NCI-H2196 (cell line): ENCODE results near the gene LCE1D.

Source experiments
- DNase-seq: peaks from one replicate; lab custom pipeline; 2025; ENCODE audit not compliant: unreplicated experiment; lab: John Stamatoyannopoulos, UW

Gene LCE1D

GRCh38 chr1:152811050-152811449 is 14.5 kb downstream of the LCE1D start:
- DNase-seq: no peak

- no peak for DNase-seq
Measured at GRCh38 chr1:152811671-152812070, 15.2 kb downstream of the LCE1D start, which contains the start of gene LCE1B. TSS of gene LCE1B (plus strand) at chr1:152811971. CDS start at chr1:152812447, 476 bp downstream.

- DNase-seq: no peak
Measured at GRCh38 chr1:152817309-152817708, 20.8 kb downstream of the LCE1D start.

GRCh38 chr1:152823294-152823693 is 26.8 kb downstream of the LCE1D start:
- no peak for DNase-seq

- DNase-seq: no peak
Measured at GRCh38 chr1:152824964-152825363, 28.4 kb downstream of the LCE1D start.

GRCh38 chr1:152827173-152827572 is 30.7 kb downstream of the LCE1D start, which contains the start of gene LCE1A:
TSS of gene LCE1A (plus strand) at chr1:152827473. CDS start at chr1:152827473, 0 bp downstream.
- no peak for DNase-seq

- DNase-seq: no peak
Measured at GRCh38 chr1:152836870-152837269, 40.3 kb downstream of the LCE1D start.

GRCh38 chr1:152842556-152842955 is 46.0 kb downstream of the LCE1D start, which contains the start of gene LCE6A:
TSS of gene LCE6A (plus strand) at chr1:152842856. CDS start at chr1:152843521, 665 bp downstream.
- no peak for DNase-seq
